ENCODE data around the gene CDC14A.

DNA sequence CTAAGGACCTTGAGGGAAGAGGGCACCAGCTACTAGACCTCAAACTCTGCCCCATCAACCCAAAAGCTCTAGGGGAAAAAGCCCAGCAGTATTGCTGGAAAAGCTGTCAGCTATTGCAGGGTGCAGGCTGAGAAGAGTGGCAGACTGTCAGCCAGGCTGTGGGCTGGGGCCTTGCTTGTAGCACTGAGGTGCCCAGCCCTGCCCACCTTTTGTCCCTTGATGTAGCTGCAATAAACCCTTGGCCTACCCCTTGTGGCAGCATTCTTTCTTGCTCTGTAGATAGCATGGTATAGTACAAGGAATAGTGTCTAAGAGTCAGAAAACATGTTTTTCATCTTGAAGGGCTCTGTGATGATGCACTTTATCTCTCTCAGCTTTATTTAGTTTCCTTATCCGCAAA is 39.4 kb downstream of the CDC14A start:
- TF ChIP-seq, protein P1, sequence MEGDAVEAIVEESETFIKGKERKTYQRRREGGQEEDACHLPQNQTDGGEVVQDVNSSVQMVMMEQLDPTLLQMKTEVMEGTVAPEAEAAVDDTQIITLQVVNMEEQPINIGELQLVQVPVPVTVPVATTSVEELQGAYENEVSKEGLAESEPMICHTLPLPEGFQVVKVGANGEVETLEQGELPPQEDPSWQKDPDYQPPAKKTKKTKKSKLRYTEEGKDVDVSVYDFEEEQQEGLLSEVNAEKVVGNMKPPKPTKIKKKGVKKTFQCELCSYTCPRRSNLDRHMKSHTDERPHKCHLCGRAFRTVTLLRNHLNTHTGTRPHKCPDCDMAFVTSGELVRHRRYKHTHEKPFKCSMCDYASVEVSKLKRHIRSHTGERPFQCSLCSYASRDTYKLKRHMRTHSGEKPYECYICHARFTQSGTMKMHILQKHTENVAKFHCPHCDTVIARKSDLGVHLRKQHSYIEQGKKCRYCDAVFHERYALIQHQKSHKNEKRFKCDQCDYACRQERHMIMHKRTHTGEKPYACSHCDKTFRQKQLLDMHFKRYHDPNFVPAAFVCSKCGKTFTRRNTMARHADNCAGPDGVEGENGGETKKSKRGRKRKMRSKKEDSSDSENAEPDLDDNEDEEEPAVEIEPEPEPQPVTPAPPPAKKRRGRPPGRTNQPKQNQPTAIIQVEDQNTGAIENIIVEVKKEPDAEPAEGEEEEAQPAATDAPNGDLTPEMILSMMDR (IDR thresholded peaks at IDR 0.05), result no peak
- TF ChIP-seq POLR2AphosphoS5 (IDR thresholded peaks at IDR 0.05; ENCODE audit: low read depth, low read length), result no peak
